T-helper 17 cell (primary cell): ENCODE results near the gene LMO2. TPM values are rescaled to one million over a fixed set of nuclear protein-coding genes. Genes with fewer than 3 reads are reported as not detected.
A peak's percentile ranks its signal among the peaks of the same experiment; 100 is the strongest.
"Not testable (repeated sequence)": the region's sequence is repeated elsewhere in the genome, so short reads cannot be mapped to it uniquely, and the experiment has no call there.

ENCODE experiments used
- ATAC-seq: fragments of 150-1000 bp; cut with Tn5 transposase; 2 replicates; pipeline ENCODE4 v1.10.0; 2021; ENCODE audit warnings: mild to moderate bottlenecking, moderate library complexity
- DNase-seq, 3 donors: peaks; one replicate each; pipeline versions ENCODE4 v3.0.0 to v3.0.0-alpha.2; 2020 to 2021
- H3K9me3 ChIP-seq: one replicate; pipeline ENCODE4 v1.7.0; 2013; ENCODE audit warnings: low read length, mild to moderate bottlenecking; ENCODE audit not compliant: control insufficient read depth, poor library complexity, severe bottlenecking
- H3K27ac Mint-ChIP-seq: one replicate; pipeline ENCODE4 v1.8.0; 2022; ENCODE audit warnings: mild to moderate bottlenecking, moderate library complexity, mixed read lengths
- H3K27me3 Mint-ChIP-seq: one replicate; pipeline ENCODE4 v1.8.0; 2022; ENCODE audit warnings: mixed read lengths
- H3K36me3 Mint-ChIP-seq: one replicate; pipeline ENCODE4 v1.8.0; 2022; ENCODE audit warnings: low read depth, mixed read lengths
- H3K4me1 Mint-ChIP-seq: one replicate; pipeline ENCODE4 v1.8.0; 2022; ENCODE audit warnings: mild to moderate bottlenecking, mixed read lengths
- H3K4me3 Mint-ChIP-seq: one replicate; pipeline ENCODE4 v1.8.0; 2022; ENCODE audit warnings: mild to moderate bottlenecking, moderate library complexity, mixed read lengths
- total RNA-seq, 4 donors: library from RNA in 2 of 4; stranded (reverse) in 2 of 4; gene quantifications; one replicate each; pipeline ENCODE4 v1.2.3 and lab custom pipeline; 2022 to 2026

The LMO2 gene
- total RNA-seq, 2 donors from 2014 or later = 1.8 to 2.1 TPM

GRCh38 chr11:33829430-33830141 is 62.3 kb downstream of the LMO2 start:
- Mint-ChIP-seq H3K4me3 (peak overlapping the region; percentile 90), H3K36me3 (peaks cover 4% of the 10 kb centered on the region), H3K27ac (no peak overlapping the region), H3K4me1 (peaks cover 6% of the 10 kb centered on the region), H3K27me3 (peaks cover 72% of the 10 kb centered on the region)
- peak in 1 of 3 donors; percentile 38 for DNase-seq
- no peaks in the 10 kb centered on the region for H3K9me3 ChIP-seq
- ATAC-seq = peak; percentile 92

- Mint-ChIP-seq H3K4me3 (peak overlapping the region; percentile 90), H3K4me1 (peaks cover 6% of the 10 kb centered on the region), H3K27ac (no peak overlapping the region), H3K27me3 (peaks cover 66% of the 10 kb centered on the region), H3K36me3 (peaks cover 4% of the 10 kb centered on the region)
- DNase-seq (no peak), ATAC-seq (peak; percentile 59)
- no peaks in the 10 kb centered on the region for H3K9me3 ChIP-seq
Measured at GRCh38 chr11:33828604-33829429, 63.1 kb downstream of the LMO2 start.

- H3K9me3 ChIP-seq = no peaks in the 10 kb centered on the region
- Mint-ChIP-seq H3K27me3 (peaks cover 54% of the 10 kb centered on the region), H3K36me3 (peaks cover 4% of the 10 kb centered on the region), H3K4me3 (no peak overlapping the region), H3K4me1 (peaks cover 6% of the 10 kb centered on the region), H3K27ac (no peak overlapping the region)
- DNase-seq = no peak
- ATAC-seq = no peak
Measured at GRCh38 chr11:33827206-33827605, 64.7 kb downstream of the LMO2 start.

DNA sequence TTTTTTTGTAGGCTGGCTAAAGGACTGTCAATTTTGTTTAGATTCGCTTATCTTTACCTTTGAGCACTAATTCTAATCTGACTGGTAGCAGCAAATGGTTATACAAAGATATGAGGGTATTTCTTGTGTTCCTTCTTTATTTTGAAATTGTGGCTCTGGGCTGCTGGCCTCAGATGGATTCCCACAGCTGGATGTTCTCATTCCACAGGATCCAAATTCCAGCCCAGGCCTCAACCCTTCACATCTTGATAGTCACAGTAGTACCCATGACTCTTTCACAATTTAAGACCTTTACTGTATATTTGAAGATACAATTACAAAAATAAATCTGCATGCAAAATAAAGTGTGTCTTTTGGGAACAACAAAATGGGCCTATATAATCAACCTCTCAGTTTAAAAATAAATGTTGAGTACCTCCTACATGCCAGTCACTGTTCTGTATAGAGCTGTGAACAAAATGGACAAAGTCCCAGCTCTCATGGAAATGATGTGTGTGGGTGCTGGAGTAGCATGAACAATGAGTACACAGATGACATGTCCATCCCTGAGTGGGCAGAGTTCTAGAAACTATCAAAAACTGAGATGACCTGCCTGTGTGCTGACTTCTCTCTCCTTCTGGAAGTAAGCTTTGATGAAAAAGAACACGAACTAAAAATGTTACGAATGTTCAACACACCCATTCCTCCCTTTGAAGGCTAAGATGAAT is 65.9 kb downstream of the LMO2 start:
- no peak overlapping the region for H3K4me3 Mint-ChIP-seq
- peaks cover 4% of the 10 kb centered on the region for H3K36me3 Mint-ChIP-seq
- H3K4me1 Mint-ChIP-seq = peaks cover 6% of the 10 kb centered on the region
- no peaks in the 10 kb centered on the region for H3K9me3 ChIP-seq
- peaks cover 48% of the 10 kb centered on the region for H3K27me3 Mint-ChIP-seq
- ATAC-seq (no peak), DNase-seq (no peak)
- H3K27ac Mint-ChIP-seq = no peak overlapping the region

GRCh38 chr11:33822981-33823380 is 68.9 kb downstream of the LMO2 start:
- not testable (repeated sequence) for H3K9me3 ChIP-seq, H3K27ac Mint-ChIP-seq, H3K4me1 Mint-ChIP-seq, DNase-seq, H3K4me3 Mint-ChIP-seq, H3K36me3 Mint-ChIP-seq, ATAC-seq
- peaks cover 29% of the 10 kb centered on the region for H3K27me3 Mint-ChIP-seq

GRCh38 chr11:33819278-33820035 is 72.4 kb downstream of the LMO2 start:
- ATAC-seq (no peak), DNase-seq (no peak)
- Mint-ChIP-seq H3K4me1 (peaks cover 3% of the 10 kb centered on the region), H3K27ac (no peak overlapping the region), H3K4me3 (no peak overlapping the region), H3K36me3 (peaks cover 4% of the 10 kb centered on the region), H3K27me3 (peaks cover 15% of the 10 kb centered on the region)
- H3K9me3 ChIP-seq = no peaks in the 10 kb centered on the region

Other genes with a start within 250 kb of the LMO2 start
- gene C11orf91, start 191.2 kb downstream of the LMO2 start, total RNA-seq = not detected
- gene CD59, start 155.7 kb downstream of the LMO2 start, total RNA-seq = 10 to 100 TPM; 48.7 to 53.6 TPM
- 10 to 100 TPM; 43.9 to 57.3 TPM for gene FBXO3, start 117.6 kb downstream of the LMO2 start, total RNA-seq
- gene CAPRIN1, start 159.7 kb upstream of the LMO2 start, total RNA-seq = 100 to 1,000 TPM; 109 to 120 TPM
- gene NAT10, start 213.6 kb upstream of the LMO2 start, total RNA-seq = 10 to 100 TPM; 53.0 to 59.1 TPM